Right lobe of liver (tissue), 6 donors: ENCODE results near the gene IL24. TPM values are rescaled to one million over a fixed set of nuclear protein-coding genes. Genes with fewer than 3 reads are reported as not detected.

ENCODE experiments used
- ATAC-seq, 4 donors: fragments of 200-7000 bp; cut with Tn5 transposase; one replicate each; pipeline ENCODE4 v1.9.1; 2020; ENCODE audit warnings: mild to moderate bottlenecking in 4 of 4, moderate library complexity in 4 of 4
- DNase-seq, 3 donors: peaks; one replicate each; pipeline ENCODE4 v3.0.0-alpha.2; 2020
- H3K27ac ChIP-seq, 3 donors: fragments of 200-600 bp; one replicate each; pipeline ENCODE4 v1.8.0; 2022
- H3K27me3 ChIP-seq, 2 donors: fragments of 200-600 bp; one replicate each; pipeline ENCODE4 v1.8.0; 2022
- H3K36me3 ChIP-seq, 4 donors: fragments of 200-600 bp; sonication (generic) in 1 of 4; one replicate each; pipeline versions ENCODE4 v1.5.1 to v1.8.0; 2017 to 2022; ENCODE audit warnings: control low read depth in 1 of 4
- H3K4me1 ChIP-seq, 4 donors: fragments of 200-600 bp; sonication (generic) in 1 of 4; one replicate each; pipeline versions ENCODE4 v1.5.1 to v1.8.0; 2017 to 2022; ENCODE audit warnings: control low read depth in 1 of 4
- H3K4me3 ChIP-seq, 3 donors: fragments of 200-600 bp; one replicate each; pipeline ENCODE4 v1.8.0; 2022
- H3K9me3 ChIP-seq, 4 donors: fragments of 200-600 bp; sonication (generic) in 1 of 4; one replicate each; pipeline versions ENCODE4 v1.5.1 to v1.8.0; 2017 to 2022; ENCODE audit warnings: control low read depth in 1 of 4
- CTCF ChIP-seq, 4 donors: fragments of 200-600 bp in 3 of 4; fragments of 450-650 bp in 1 of 4; IDR thresholded peaks; one replicate each; pipeline versions ENCODE4 v1.5.1 to v1.8.0; 2016 to 2022; ENCODE audit warnings: antibody characterized with exemption in 4 of 4, mild to moderate bottlenecking in 2 of 4
- POLR2A ChIP-seq: fragments of 450-650 bp; IDR thresholded peaks from one replicate; pipeline ENCODE4 v1.6.1; 2017; ENCODE audit warnings: antibody characterized with exemption, mild to moderate bottlenecking
- WGBS: methylation state at CpG from one replicate; pipeline ENCODE4 v1.1.6; 2018; ENCODE audit warnings: low coverage, low lambda C conversion rate; ENCODE audit not compliant: insufficient coverage; ENCODE audit errors: missing lambda C conversion rate; 5-methylcytosine and 5-hydroxymethylcytosine counted together
- intact Hi-C, 2 donors: fragments of 100-400 bp; cut with DNase I; formaldehyde crosslinking; loops; one replicate each; pipeline versions ENCODE4 v1.11.2 to v1.14.1; 2022
- total RNA-seq, 6 experiments: library from RNA; depleted of rRNA in 2 of 6; stranded (reverse); fragments of >200 nt in 2 of 6; fragmentation: NEBNext Ultra II Directional in 3 of 6; extraction: Animal tissue kit (Norgen Biotek cat#: 25700) in 3 of 6; gene quantifications; one replicate each; pipeline versions ENCODE4 v1.1.0 to v1.2.4, GENCODE V29; 2016 to 2023
- donor health status: DM: no; HTN: yes; CAD: no.
- donor health status: DM: no; HTN: no; CAD: no.
- donor health status: DM: no; HTN: no; CAD: no.
- donor health status: DM: no; HTN: yes; CAD: no.
- donor health status: DM: no; HTN: yes; CAD: no.

Gene IL24
- total RNA-seq, 6 experiments from 2014 or later = not detected

- TF ChIP-seq POLR2A (no peak), CTCF (IDR thresholded peaks at IDR 0.05) (no peak)
- peak; percentile 16 to 69 (median 50) for ATAC-seq
- Histone ChIP-seq H3K27me3 (no peaks in the 10 kb centered on the region), H3K9me3 (no peaks in the 10 kb centered on the region), H3K36me3 (peaks cover 0 to 5% (median 0%) of the 10 kb centered on the region in 4 donors), H3K4me1 (peaks cover 0 to 41% (median 7%) of the 10 kb centered on the region in 4 donors), H3K4me3 (no peak overlapping the region), H3K27ac (no peak overlapping the region)
- peak in 1 of 3 donors; percentile 49 for DNase-seq
- 17% methylated on average over 5 of the region's 6 CpGs for WGBS
- intact Hi-C loops = no loop called here
Observed at GRCh38 chr1:206941766-206942418, 44.6 kb downstream of the IL24 start.

GRCh38 chr1:206944703-206945102, 47.5 kb downstream of the IL24 start:
- H3K36me3 ChIP-seq = peaks cover 0 to 3% (median 0%) of the 10 kb centered on the region in 4 donors
- no peaks in the 10 kb centered on the region for H3K27me3 ChIP-seq
- TF ChIP-seq POLR2A = no peak
- no peak for TF ChIP-seq CTCF (IDR thresholded peaks at IDR 0.05)
- no peak for ATAC-seq
- no peak for DNase-seq
- intact Hi-C loops = no loop called here
- WGBS = 73% methylated on average over 5 of the region's 5 CpGs
- no peak overlapping the region for H3K4me3 ChIP-seq
- peaks cover 0 to 54% (median 13%) of the 10 kb centered on the region in 4 donors for H3K4me1 ChIP-seq
- H3K27ac ChIP-seq = no peak overlapping the region
- no peaks in the 10 kb centered on the region for H3K9me3 ChIP-seq

GRCh38 chr1:206945779-206946178, 48.5 kb downstream of the IL24 start:
- Histone ChIP-seq H3K27ac (peak overlapping the region; percentile 34 to 72 (median 37)), H3K27me3 (no peaks in the 10 kb centered on the region), H3K4me3 (peak overlapping the region; percentile 21 to 56 (median 29)), H3K36me3 (no peaks in the 10 kb centered on the region), H3K9me3 (no peaks in the 10 kb centered on the region), H3K4me1 (peaks cover 0 to 64% (median 20%) of the 10 kb centered on the region in 4 donors)
- 29% methylated on average over 3 of the region's 4 CpGs for WGBS
- no peak for DNase-seq
- intact Hi-C loops = no loop called here
- no peak for TF ChIP-seq CTCF (IDR thresholded peaks at IDR 0.05)
- TF ChIP-seq POLR2A = no peak
- ATAC-seq = no peak

- intact Hi-C loops = no loop called here
- Histone ChIP-seq H3K27me3 (no peaks in the 10 kb centered on the region), H3K4me3 (peak within 1 kb of the TSS; percentile 21 to 56 (median 29)), H3K27ac (peak within 1 kb of the TSS; percentile 34 to 72 (median 37)), H3K9me3 (no peaks in the 10 kb centered on the region), H3K4me1 (peaks cover 0 to 69% (median 22%) of the 10 kb centered on the region in 4 donors), H3K36me3 (no peaks in the 10 kb centered on the region)
- 42% methylated on average over 6 of the region's 7 CpGs for WGBS
- DNase-seq = peak; percentile 64 to 86 (median 80)
- TF ChIP-seq POLR2A (peak; percentile 61), CTCF (IDR thresholded peaks at IDR 0.05) (no peak)
- peak; percentile 74 to 86 (median 80) for ATAC-seq
Observed at GRCh38 chr1:206946261-206946660, 49.0 kb downstream of the IL24 start, which contains the start of gene PIGR. Gene PIGR (minus strand): TSS chr1:206946466. CDS start chr1:206940531, 5,935 bp downstream.
